NOMO-1 treated with dmso at 0.1 percent for 144 hours (cell line): Measurements from ENCODE around the gene ENPP1.

ENCODE experiments used
- DNase-seq: peaks from one replicate; lab custom pipeline; 2025; ENCODE audit not compliant: unreplicated experiment; lab: John Stamatoyannopoulos, UW

Gene ENPP1

DNA sequence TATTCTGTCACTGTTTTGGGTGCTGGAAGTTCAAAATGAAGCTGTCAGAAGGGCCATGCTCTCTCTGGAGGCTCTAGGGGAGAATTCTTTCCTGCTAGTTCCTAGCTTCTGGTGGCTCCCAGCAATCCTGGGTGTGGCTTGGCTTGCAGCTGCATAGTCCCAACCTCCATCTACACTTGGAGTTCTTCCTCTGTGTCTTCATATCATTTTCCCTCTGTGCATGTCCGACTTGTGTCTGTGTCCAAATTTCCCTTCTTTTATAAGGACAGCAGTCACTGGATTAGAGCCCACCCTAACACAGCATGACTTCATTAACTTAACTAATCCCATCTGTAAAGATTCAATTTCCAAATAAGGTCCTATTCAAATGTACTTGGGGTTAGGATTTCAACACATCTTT lies 23.3 kb upstream of the ENPP1 start:
- DNase-seq = no peak

DNA sequence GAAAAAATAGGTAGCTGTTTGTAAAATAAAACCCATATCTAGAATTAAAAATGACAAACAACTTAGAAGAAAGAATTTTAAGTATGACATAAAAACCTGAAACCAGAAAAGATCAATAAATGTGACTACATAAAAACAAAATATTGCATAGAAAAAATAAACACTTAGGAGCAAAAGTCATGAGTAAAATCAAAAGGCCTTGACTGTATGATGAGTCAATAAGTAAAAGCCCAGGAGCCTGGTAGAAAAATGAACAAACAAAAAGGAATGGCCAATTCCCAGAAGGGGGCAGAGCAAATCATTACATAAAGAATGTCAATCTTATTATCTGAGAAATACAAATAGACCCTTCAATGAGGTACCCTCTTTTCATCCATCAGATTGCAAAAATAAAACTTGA lies 20.7 kb upstream of the ENPP1 start:
- DNase-seq = no peak

DNA sequence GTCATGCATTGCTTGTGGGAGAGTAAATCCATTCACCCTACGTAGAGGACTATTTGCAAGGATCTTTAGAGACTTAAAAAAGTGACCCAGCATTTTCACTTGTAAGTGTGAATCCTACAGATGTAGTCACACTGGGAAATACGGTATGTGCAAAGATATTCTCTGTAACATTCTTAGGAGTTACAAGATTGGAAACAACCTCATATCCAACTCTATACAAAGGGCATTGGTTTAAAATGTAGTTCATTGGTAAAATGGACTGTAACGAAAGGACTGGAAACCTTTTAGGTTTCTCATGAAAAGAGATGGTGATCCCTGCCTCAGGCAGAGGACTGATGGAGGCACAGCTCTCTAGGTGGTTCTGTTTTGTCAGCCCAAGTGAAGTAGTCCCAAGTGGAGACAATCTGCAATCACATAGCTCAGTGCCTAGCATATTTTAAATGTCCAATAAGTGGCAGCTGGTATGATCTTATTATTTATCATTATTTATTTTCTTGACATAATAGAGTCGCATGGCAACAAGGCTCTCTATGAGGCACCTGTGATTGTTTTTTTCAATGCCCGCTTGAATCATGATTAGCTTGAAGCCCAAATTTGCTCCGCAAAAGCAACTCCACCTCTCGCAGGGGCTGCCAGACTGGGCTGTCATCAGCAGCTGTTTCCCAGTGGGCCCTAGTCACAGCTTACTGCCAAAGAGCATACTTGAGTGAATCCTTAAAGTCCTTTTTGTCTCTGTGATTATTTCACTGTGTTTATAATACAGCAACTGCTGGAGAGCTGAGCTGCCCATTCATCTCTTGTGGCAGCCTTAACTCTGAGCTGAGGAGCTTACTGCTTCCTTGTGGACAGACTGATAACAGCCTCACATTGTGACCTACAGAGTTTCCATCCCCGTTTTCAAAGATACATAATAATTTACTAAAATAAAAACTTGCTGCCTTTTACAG lies 19.8 kb upstream of the ENPP1 start:
- no peak for DNase-seq

DNA sequence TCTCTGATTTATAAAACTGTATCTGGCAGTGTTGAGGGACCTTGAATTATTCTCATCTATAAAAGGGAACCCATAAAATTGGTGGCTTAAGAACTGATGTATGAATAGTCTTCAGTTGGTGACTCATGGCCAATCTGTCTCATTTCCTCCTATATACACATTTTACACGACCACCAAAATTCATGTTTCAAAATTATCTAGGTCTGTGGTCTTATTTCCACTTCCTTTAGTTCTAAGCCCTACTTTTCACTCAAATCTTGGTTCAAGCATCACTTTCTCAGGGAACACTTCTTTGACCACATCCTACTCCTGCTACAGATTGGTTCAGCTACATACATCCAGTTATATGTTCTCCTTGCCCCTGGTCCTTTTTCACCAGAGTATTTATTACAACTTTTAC lies 18.6 kb upstream of the ENPP1 start:
- DNase-seq = no peak

DNA sequence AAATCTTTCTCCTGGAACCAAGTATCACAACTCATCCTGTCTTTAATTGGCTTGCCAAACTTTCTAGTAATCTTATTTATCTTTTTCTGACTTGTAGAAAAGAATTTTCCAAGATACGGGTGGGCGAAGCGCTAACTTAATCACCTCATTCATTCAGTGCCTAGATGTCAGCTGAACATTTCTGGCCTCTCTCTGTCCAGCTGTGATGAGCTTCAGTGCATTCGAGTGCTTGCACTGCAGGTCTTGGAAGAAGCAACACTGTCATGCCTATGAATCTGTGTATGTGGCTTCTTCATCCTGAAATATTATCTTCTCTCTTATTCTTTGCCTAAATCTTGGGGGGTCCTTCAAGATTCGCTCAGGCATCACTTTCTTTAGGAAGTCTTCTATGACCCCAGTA lies 16.3 kb upstream of the ENPP1 start:
- DNase-seq = no peak

DNA sequence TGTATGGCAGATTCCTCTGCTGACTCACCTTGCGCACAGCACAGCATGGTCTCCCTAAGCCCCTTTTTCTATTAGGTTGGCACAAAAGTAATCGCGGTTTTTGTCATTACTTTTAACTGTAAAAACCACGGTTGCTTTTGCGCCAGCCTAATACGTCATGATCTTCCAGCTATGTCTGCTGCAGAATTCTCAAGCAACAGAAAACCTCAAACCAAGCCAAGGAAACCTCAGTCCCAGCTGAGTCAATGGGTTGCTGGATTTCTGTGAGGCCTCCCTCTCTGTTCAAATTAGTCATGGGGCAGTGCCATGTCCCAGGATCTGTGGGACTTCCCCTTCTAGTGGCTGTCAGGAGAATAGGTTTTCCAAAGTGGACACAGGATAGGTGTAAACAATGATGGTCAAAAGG lies 15.7 kb upstream of the ENPP1 start:
- DNase-seq = no peak

DNA sequence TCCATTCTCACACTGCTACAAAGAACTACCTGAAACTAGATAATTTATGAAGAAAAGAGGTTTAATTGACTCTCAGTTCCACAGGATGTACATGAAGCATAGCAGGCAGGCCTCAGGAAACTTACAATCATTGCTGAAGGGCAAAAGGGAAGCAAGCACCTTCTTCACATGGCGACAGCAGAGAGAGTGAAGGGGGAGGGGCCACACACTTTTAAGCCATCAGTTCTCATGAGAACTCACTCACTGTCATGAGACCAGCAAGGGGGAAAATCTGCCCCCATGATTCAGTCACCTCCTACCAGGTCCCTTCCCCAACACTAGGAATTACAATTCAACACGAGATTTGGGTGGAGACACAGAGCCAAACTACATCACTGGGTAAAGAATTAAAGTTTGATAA lies 12.5 kb upstream of the ENPP1 start:
- DNase-seq = no peak

DNA sequence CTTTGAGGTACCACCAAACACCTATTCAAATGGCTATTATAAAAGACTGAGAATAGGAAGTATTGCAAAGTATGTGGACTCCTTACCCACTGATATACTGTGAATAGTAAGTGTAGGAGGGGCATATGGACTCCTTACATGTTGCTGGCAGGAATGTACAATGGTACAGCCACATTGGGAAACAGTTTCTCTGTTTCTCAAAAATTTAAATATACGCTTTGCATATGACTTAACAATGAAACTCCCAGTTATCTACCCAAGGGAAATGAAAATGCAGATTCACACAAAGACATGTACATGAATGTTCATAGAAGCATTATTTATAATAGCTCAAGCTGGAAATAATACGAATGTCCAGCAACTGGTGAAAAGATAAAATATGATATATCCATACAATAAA lies 5.5 kb upstream of the ENPP1 start:
- no peak for DNase-seq

DNA sequence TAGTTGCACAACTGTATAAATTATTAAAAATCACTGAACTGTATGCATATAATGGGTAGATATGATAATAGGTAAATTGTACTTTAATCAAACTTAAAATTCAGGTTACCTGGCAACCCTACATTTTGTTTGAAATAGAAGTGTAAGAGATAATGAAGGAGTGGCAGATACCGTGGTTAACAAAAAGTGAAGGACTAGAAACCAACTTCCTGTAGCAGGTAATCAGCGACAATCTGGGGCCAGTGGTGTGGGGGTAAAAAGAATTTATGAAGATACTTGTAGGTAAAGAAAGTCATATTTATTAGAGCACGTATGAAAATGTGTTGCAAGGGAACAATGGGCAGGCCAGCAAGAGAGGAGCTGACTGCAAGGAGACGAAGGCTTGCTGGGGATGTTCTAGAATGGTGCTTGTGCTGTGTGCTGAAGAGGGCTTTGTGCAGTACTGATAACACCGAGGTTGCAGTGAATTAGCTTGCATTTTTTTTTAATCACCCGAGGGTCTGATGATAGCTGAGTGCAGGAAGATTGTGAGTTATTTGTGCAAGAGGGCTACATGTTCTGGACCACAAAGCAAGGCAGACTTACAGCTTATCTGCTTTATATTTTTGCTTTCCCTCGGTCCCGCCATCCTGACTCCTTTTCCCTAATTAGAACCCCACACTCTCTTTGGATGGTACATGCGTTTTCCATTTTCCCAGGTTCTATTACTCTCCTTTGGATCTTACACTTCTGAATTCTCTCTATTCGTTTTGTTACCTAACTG lies 4.6 kb upstream of the ENPP1 start:
- no peak for DNase-seq

DNA sequence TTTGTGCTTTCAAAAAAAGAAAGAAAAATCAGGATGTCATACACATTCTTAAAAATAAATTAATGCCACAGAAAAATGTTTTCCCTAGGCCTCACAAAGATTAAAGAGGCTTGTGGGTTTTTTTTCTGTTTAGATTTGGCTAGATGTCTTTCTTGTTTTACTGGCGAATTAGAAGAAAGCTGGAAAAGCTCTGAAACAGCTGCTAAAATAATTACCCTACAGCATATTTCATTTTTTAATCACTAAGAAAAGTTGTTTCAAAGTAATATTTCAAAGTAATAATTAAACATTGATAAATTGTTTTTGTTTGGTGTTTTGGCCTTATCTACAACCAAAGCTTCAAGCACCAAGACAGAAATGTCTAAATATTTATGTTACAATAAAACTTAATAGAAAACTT lies 3.7 kb upstream of the ENPP1 start:
- no peak for DNase-seq

DNA sequence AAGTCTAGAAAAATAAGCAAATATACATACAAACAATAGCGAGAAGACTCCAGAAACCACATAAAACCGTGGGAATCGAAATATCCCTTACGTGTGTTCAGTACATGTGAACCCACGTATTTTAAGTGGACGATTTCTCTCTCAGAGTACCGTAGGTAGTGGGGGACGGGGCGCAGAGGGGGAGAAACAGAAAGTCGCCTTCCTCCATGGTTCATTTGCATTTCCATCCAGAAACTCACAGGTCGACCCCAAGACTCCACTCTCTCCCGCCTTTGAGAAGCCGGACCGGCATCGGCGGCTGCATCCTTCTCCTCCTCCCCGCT lies 538 bp upstream of the ENPP1 start:
- DNase-seq = no peak

DNA sequence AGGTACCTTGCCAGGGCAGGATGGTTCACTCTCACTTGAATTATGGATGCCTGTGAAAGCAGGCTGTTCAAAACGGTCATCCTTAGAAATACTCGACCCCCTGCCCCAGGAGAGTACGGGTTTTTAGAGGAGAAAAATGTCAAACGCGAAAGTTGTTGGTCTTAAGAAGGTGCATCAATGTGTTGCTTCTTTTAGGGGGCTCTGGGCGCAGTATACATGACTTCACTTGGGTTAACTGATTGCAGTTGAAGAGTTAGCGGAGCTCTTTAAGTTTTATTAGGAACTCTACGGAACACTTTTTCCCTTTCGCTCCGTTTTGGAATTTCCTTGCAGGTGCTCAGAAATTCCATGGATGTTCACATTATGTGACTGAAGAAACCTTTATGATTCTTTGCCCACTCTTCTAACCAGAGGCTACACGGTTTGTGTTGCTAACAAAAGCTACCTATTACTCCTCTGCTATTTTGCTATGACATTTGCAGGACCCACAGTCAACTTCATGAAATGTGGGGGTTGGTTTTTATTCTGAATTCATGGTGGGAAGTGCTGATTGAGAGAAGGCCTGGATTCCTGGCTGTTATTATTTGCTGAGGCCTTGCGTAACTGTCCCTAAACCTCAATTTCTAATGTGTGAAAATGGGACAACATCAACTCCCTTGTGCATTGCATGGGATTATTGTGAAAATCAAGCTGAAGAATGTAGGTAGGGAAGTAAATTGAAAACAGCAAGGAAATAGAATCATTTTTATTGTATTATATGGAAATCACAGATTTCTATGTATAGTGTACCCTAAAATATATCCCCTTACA lies 845 bp downstream of the ENPP1 start:
- DNase-seq = no peak

DNA sequence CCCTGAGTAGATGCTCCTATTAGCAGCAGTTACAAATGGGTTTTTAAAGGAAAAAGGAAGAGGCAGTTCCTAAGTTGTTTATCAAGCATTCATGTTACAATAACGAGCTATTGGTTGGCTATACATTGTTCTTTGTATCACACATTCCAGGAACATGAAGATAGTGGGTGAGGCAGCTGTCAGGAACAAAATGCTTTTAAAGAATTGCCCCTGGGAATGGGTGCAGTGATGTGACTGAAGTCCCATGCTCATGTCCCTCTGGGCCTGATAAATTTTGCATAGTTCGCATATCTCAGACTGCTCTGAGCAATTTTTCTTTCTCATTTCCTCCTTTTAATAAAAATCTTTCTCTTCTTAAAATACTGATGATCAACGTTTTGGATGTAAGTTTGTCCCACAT lies 3.7 kb downstream of the ENPP1 start:
- no peak for DNase-seq

DNA sequence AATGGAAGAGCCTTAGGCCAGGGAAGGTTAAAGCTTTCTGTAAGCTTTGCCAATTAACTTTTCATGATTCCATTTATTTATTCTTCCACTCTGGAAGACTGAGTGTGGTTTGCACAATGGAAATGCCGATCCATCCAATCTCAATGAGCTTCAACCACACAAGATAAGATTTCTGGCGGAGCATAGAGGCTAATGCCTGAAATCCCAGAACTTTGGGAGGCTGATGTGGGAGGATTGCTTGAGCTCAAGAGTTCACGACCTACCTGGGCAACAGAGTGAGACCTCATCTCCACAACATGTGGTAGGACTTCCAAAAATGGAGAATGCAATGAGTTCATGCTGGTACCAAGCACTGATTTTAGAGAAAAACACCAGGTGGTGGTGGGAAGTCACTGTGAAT lies 6.2 kb downstream of the ENPP1 start:
- no peak for DNase-seq

DNA sequence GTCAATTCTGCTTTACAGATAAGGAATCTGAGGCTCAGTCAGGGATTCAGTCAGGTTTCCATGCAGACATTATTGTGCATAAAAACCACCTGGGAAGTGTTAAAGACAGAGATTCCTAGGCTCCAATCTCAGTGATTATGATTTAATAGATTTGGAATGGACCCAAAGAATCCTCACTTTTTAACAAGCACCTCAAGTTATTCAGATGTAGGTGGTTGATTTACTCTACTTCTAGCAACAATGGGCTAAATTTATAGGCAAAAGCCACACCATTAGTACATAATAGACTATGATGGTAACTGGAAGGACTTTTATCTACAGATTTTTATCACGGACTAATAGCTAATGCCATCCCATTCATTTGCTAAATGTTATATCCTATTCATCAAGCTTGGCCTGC lies 9.0 kb downstream of the ENPP1 start:
- no peak for DNase-seq

DNA sequence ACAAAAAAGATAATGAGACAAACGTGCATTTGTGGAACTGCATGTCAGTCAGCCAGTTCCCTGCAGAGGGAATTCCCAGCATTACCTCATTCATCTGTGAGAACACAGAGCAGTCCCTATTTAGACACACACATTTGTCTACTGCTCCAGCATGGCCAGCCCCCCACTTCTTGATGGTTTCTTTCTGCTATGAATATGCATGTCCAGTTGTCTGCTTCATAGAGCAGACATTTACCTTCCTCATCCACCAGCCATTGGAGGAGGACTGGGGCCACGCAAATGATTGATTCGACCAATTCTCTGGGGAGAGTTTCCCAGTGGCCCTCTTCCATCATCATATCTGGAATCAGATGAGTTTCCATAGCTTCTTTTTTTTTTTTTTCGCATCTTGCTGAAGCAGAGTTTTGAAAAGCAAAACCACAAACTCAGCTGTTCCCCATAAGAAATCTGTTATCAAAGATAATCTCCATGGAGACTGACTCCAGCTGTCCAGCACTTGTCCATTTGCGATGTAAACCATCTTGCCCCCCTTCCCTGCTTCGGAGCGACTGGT lies 11.8 kb downstream of the ENPP1 start:
- no peak for DNase-seq

DNA sequence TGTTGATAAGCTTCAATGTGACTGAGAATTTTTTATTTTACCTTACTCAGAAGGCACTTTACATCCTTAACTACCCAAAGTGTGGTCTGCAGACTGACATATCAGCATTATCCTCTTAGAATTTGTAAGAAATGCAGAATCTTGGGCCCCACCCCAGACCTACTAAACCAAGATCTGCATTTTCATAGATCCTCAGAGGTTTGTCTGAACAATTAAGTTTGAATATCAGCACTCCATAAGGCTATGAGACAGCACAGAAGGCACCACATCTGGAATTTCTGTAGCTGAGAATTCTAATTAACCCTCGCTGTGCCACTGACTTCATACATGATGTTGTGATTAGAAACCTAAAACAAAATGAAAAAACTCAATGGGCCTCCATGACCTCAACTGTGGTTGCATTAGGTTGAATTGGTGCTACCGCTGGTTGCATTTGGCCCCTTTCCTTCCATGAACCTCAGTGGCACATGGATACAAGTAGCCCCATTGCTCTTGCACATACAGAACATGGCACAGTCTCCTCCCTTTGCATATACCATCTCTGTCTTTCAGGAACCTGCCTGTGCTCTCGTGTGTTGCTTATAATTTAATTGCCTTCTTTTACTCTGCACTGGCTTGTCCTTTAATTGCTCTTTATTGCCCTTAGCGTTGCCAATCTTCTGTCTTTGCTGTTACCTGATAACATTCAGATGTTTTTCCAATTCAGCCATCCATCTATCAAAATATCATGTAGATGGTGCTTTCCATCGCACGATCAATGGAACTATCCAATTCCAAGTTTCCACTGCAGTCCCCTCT lies 13.4 kb downstream of the ENPP1 start:
- no peak for DNase-seq

DNA sequence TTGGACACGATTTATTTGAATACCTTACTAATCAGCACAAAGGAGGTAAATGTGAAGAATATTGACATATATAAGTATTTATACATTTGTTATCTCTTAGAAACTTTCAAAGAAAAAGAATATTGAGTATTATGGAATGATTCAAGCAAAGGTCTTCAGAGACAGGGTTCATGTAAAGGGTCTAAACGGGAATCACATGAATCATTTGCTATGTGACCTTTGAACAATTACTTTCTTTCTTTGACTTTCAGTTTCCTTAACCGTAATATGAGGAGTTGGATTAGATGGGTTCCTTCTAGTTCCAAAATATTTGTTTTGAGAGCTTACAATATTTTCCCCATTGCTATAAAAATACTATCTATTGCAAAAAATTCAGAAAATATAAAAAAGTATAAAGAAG lies 14.3 kb downstream of the ENPP1 start:
- DNase-seq = no peak

DNA sequence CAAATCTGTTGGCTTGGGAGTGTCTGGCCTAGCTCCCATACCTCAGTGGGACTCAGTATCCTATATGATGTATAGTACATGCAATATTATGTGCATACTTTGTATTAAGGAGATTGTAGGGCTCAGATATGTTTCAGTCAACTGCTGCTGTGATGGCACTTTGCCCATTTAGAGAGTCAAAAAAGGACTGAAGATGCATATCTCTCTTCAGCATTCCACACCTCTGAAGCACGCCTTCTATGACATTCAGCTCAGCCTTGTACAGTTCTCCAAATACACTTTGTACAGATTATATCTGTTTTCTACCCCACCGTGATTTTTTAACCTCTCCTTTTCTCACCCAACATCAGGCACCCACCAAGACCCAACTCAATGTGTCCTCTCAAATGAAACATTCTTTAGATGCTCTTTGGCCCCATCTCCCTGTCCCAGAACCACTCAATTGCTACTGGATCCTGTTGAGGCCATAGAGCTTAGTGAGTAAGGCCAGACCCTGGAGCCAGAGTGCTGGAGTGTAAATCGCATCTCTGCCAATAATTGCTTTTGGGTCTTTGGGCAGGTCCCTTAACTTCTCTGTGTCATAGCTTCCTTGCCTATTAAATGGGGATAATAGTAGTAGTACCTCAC lies 15.6 kb downstream of the ENPP1 start:
- no peak for DNase-seq

DNA sequence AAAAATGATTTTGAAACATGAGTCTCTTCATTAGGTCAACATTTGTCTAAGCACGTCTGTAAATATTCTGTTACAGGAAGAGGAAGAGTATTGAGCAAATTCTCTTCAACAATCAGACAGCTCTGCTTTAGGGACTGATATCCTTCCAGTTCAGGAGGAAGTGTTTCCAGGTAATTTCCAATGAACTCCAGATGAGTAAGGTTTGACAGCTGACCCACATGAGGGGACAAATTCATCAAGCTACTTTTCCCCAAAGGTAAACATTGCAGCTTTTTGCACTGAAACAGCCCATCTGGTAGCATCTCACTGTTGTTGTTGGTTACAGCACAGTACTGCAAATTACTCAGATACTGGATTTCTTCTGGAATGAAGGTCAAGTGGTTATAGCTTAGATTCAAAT lies 18.1 kb downstream of the ENPP1 start:
- DNase-seq = no peak
